Astrocyte (in vitro differentiated cells and primary cell): ENCODE results near the gene SLC6A3.

Experiments used
- CTCF ChIP-seq: IDR thresholded peaks from 2 replicates; pipeline ENCODE4 v1.5.1; 2011; ENCODE audit warnings: low read depth, mild to moderate bottlenecking, inconsistent platforms, low read length, moderate library complexity; ENCODE audit not compliant: insufficient read depth
- EZH2 ChIP-seq: IDR thresholded peaks from 2 replicates; pipeline ENCODE4 v1.6.1; 2012; ENCODE audit warnings: mild to moderate bottlenecking, low read length, inconsistent platforms; ENCODE audit not compliant: insufficient read depth

GRCh38 chr5:1382248-1382700, 63.0 kb downstream of the SLC6A3 start:
- no peak for TF ChIP-seq CTCF
- no peak for TF ChIP-seq EZH2
